GM12891 (cell line): Measurements from ENCODE around the gene COL20A1.

Experiments used
- PAX5 ChIP-seq: IDR thresholded peaks from 2 replicates; pipeline ENCODE4 v1.6.1; 2011; ENCODE audit warnings: low read length, moderate library complexity, mild to moderate bottlenecking; ENCODE audit not compliant: insufficient read depth, severe bottlenecking
- POLR2AphosphoS5 ChIP-seq: IDR thresholded peaks from 2 replicates; pipeline ENCODE4 v1.6.1; 2011; ENCODE audit warnings: low read depth, low read length, control low read depth

DNA sequence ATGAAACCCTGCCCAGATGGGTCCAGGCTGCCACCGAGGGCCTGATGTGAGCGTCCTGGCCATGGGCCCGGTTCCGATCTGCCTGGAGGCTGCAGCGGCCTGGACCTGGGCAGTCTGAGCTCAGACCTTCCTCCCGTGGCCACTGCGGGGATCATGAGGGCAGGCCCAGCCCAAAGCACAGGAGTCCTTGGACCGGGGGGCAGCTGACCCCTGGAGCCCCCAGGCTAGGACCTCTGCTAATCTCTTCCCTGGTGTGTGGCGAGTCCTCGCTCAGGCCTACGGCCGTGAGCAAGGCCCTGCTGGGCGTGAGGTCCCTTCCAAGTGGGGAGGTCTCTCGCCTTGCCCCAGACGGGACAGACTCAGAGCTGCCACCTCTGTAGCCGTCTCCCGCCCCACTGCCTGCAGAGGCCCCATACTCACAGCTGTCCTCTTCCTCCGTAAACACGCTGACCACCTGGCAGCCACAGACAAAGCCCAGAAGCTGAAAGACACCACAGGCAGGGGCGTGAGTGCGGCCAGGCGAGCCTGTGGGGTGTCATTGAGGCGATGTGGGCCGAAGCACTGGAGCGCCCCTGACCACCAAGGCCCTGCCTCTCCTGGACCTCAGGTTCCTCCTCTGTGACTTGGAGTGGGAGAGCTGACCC lies 49.3 kb upstream of the COL20A1 start:
- TF ChIP-seq PAX5 (no peak), POLR2AphosphoS5 (no peak)
